Lung (tissue), 12 donors: Measurements from ENCODE around the gene LRRC4B. TPM values are rescaled to one million over a fixed set of nuclear protein-coding genes. Genes with fewer than 3 reads are reported as not detected.

ENCODE experiments used
- ATAC-seq: fragments of 200-7000 bp; cut with Tn5 transposase; one replicate; pipeline ENCODE4 v1.9.1; 2020; ENCODE audit warnings: moderate number of reproducible peaks; ENCODE audit not compliant: insufficient read depth, low FRiP score
- DNase-seq, 3 donors: peaks; one replicate each; pipeline ENCODE4 v3.0.0-alpha.2; 2013 to 2017
- H3K27ac ChIP-seq, 2 donors: one replicate each; pipeline ENCODE4 v1.5.1; 2013; ENCODE audit warnings: mild to moderate bottlenecking in 2 of 2, moderate library complexity in 2 of 2, control low read depth in 1 of 2, inconsistent platforms in 1 of 2, low read depth in 1 of 2, low read length in 1 of 2
- H3K27me3 ChIP-seq, 3 donors: one replicate each; pipeline ENCODE4 v1.5.1; 2013; ENCODE audit warnings: low read length in 2 of 3; ENCODE audit not compliant: control insufficient read depth in 3 of 3, insufficient read depth in 3 of 3
- H3K36me3 ChIP-seq, 4 donors: one replicate each; pipeline ENCODE4 v1.5.1; 2013; ENCODE audit warnings: low read length in 4 of 4, mild to moderate bottlenecking in 1 of 4, moderate library complexity in 1 of 4; ENCODE audit not compliant: control insufficient read depth in 4 of 4, insufficient read depth in 4 of 4
- H3K4me1 ChIP-seq, 5 donors: one replicate each; pipeline ENCODE4 v1.5.1; 2013; ENCODE audit warnings: low read length in 5 of 5, mild to moderate bottlenecking in 2 of 5, moderate library complexity in 1 of 5; ENCODE audit not compliant: control insufficient read depth in 5 of 5, insufficient read depth in 5 of 5
- H3K4me3 ChIP-seq: one replicate; pipeline ENCODE4 v1.5.1; 2013; ENCODE audit warnings: mild to moderate bottlenecking, control low read depth, moderate library complexity
- H3K9ac ChIP-seq, 2 donors: one replicate each; pipeline ENCODE4 v1.5.1; 2013; ENCODE audit warnings: low read length in 2 of 2, control low read depth in 1 of 2; ENCODE audit not compliant: insufficient read depth in 1 of 2
- H3K9me3 ChIP-seq, 4 donors: one replicate each; pipeline ENCODE4 v1.5.1; 2013; ENCODE audit warnings: low read length in 3 of 4, mild to moderate bottlenecking in 1 of 4, moderate library complexity in 1 of 4; ENCODE audit not compliant: control insufficient read depth in 4 of 4, insufficient read depth in 3 of 4
- WGBS, 2 donors: extraction: QIAGEN DNeasy Blood & Tissue Kit; methylation state at CpG; one replicate each; pipeline ENCODE4 v1.1.7; 2013; 5-methylcytosine and 5-hydroxymethylcytosine counted together
- polyA plus RNA-seq, 2 donors: library from polyadenylated mRNA; stranded (reverse); fragments of 200-250 nt; gene quantifications; one replicate each; pipeline ENCODE4 v1.2.1, GENCODE V29; 2013
- total RNA-seq, 2 donors: library from RNA; depleted of rRNA in 1 of 2; stranded (reverse); fragments of >200 nt in 1 of 2; gene quantifications; one replicate each; pipeline ENCODE4 v1.2.1, GENCODE V29; 2014 to 2021
- TF ChIP-seq, protein P1 (sequence below): IDR thresholded peaks from 2 replicates; pipeline ENCODE4 v1.5.1; 2012; ENCODE audit warnings: mild to moderate bottlenecking; ENCODE audit errors: control extremely low read depth, extremely low read depth
- donor health status: control.
- donor health status: control.
- donor health status: Bipolar disorder and iron deficiency.
- donor health status: healthy.
- donor health status: DM: yes; HTN: yes; CAD: no.

Gene LRRC4B
- total and polyA plus RNA-seq, 4 donors: 1.7 to 10.8 (median 2.7) TPM

DNA sequence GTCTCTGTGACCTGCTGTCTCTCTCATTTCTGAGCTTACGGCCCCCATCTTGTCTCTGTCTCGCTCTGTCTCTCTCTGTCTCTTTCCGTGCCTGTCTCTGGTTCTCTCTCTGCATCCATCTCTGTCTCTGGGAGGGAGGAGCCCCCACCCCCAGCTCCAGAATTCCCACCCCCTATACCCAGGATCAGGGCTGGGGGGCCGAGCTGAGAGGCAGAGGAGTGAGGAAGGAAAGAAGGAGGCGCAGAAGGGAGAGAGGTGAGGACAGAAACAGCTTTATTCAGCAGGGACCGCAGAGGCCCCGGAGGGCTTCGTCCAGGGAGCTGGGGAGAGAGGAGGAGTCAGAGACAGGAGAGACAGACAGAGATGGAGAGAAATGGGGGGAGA, 71.2 kb downstream of the LRRC4B start:
- Histone ChIP-seq H3K4me1 (peaks cover 0 to 5% (median 0%) of the 10 kb centered on the region in 5 donors), H3K4me3 (no peak overlapping the region), H3K36me3 (no peaks in the 10 kb centered on the region), H3K27me3 (peaks cover 0 to 26% (median 17%) of the 10 kb centered on the region in 3 donors), H3K9me3 (no peaks in the 10 kb centered on the region), H3K9ac (no peak overlapping the region), H3K27ac (no peak overlapping the region)
- no peak for ATAC-seq
- 81 to 83% methylated on average over 8 of the region's 8 CpGs for WGBS, 2 donors
- TF ChIP-seq, protein P1, sequence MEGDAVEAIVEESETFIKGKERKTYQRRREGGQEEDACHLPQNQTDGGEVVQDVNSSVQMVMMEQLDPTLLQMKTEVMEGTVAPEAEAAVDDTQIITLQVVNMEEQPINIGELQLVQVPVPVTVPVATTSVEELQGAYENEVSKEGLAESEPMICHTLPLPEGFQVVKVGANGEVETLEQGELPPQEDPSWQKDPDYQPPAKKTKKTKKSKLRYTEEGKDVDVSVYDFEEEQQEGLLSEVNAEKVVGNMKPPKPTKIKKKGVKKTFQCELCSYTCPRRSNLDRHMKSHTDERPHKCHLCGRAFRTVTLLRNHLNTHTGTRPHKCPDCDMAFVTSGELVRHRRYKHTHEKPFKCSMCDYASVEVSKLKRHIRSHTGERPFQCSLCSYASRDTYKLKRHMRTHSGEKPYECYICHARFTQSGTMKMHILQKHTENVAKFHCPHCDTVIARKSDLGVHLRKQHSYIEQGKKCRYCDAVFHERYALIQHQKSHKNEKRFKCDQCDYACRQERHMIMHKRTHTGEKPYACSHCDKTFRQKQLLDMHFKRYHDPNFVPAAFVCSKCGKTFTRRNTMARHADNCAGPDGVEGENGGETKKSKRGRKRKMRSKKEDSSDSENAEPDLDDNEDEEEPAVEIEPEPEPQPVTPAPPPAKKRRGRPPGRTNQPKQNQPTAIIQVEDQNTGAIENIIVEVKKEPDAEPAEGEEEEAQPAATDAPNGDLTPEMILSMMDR: no peak
- DNase-seq: no peak

DNA sequence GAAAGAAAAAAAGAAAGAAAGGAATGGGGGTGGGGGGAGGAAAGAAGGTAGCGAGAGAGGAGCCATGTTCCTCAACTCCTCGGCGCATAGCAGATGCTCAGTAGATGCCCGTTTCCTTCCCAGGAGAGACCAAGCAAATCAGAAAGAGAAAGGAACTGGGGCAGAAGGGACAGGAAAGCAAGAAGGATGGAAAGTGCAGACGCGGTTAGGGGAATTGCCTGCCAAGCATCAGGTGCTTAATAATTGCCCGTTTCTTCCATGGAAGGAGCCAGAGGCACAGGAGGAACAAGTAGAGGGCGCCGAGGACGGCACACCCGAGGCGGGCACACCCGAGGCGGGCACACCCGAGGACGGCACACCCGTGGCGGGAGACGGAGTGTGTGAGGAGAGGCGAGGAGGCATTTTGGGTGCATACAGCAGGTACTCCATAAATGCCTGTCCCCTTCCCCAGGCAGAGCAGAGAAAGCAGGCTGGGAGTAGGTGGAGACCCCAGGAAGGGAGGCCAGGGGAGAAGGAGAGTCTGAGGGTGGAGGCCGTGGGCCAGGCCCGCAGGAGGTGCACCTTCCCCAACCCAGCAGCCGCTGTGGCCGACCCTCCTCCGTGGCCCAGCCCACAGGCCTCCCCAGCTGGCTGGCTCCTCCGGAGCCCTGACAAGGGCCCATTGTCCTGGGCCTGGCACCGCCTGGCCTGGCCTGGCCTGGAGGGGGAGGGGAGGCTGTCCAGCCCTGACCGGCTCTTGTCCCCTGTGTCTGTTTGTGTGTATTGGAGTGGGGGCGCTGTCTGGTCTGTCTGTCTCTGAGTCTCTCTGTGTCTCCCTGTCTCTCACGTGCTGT, 71.8 kb downstream of the LRRC4B start:
- no peaks in the 10 kb centered on the region for H3K36me3 ChIP-seq
- 77% methylated on average over 25 to 30 of the region's 30 CpGs for WGBS, 2 donors
- H3K9me3 ChIP-seq: no peaks in the 10 kb centered on the region
- peaks cover 0 to 31% (median 23%) of the 10 kb centered on the region in 3 donors for H3K27me3 ChIP-seq
- ATAC-seq (no peak), DNase-seq (peak in 1 of 3 donors; percentile 41)
- TF ChIP-seq, protein P1: no peak
- no peak overlapping the region for H3K9ac ChIP-seq
- H3K4me1 ChIP-seq: peaks cover 0 to 11% (median 0%) of the 10 kb centered on the region in 5 donors
- no peak overlapping the region for H3K4me3 ChIP-seq
- H3K27ac ChIP-seq: peak overlapping the region in 1 of 2 donors; percentile 21

DNA sequence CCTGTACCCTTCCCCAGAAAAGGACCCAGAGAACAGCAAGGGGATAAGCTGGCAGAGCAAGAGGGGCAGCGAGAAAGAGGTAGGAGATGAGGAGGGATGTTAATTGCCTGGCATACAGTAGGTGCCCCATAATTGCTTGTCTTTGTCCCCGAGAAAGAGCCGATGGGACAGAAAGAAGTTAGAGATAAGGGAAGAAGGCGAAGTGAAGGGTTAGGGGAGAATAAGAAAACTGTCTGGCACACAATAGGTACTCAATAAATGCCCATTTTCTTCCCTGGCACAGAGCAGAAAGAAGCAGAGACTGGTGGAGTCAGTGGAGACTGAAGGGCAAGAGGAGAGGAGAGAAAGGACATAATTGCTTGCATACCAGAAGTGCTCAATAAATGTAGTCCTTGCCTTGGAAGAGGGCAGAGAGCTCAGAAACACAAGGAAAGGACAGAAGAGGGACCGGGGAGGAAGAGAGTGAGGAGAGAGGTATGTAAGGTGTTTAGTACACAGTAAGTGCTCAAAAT, 73.2 kb downstream of the LRRC4B start:
- peaks cover 0 to 13% (median 0%) of the 10 kb centered on the region in 5 donors for H3K4me1 ChIP-seq
- TF ChIP-seq, protein P1: no peak
- no peak overlapping the region for H3K4me3 ChIP-seq
- H3K9me3 ChIP-seq: peaks cover 0 to 2% (median 0%) of the 10 kb centered on the region in 4 donors
- H3K36me3 ChIP-seq: no peaks in the 10 kb centered on the region
- H3K27ac ChIP-seq: no peak overlapping the region
- DNase-seq: no peak
- no peak for ATAC-seq
- 90 to 91% methylated on average over 5 of the region's 5 CpGs for WGBS, 2 donors
- no peak overlapping the region for H3K9ac ChIP-seq
- peaks cover 0 to 32% (median 26%) of the 10 kb centered on the region in 3 donors for H3K27me3 ChIP-seq
